HepG2 (cell line): ENCODE results near the gene MAPK8IP1.

Experiments used
- CEBPB ChIP-seq: IDR thresholded peaks from 2 replicates; pipeline ENCODE4 v1.6.1; 2011; ENCODE audit warnings: low read depth, low read length, improper control_type of control experiment, borderline replicate concordance
- HBP1 ChIP-seq: IDR thresholded peaks from 2 replicates; pipeline ENCODE4 v1.6.1; 2016; ENCODE audit warnings: low read depth, control low read depth

- TF ChIP-seq CEBPB: no peak
- TF ChIP-seq HBP1: no peak
Measured at GRCh38 chr11:45921561-45922424, 36.3 kb downstream of the MAPK8IP1 start.
